ENCODE results near the gene ANLN. TPM values are rescaled to one million over a fixed set of nuclear protein-coding genes. Genes with fewer than 3 reads are reported as not detected.

Gene ANLN
- total RNA-seq, 4 donors from 2014 or later, result 0.26 to 43.8 (median 2.9) TPM

DNA sequence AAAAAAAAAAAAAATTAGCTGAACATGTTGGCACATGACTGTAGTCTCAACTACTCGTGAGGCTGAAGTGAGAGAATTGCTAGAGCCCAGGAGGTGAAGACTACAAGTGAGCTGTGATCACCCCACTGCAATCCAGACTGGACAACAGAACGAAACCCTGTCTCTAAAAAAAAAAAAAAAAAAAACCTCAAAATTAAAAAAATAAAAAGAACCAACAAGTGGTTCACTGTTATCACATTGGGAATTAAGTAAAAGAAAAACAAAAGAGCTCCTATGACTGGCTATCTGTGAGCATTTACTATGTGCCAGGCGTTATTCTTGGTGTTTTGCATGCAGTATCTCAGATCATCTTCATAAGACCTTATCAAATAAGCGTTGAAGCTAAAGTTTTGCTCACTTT is 66.0 kb downstream of the ANLN start:
- Histone ChIP-seq H3K27ac (no peak overlapping the region), H3K9me3 (no peaks in the 10 kb centered on the region), H3K4me3 (no peak overlapping the region), H3K27me3 (no peaks in the 10 kb centered on the region), H3K4me1 (no peaks in the 10 kb centered on the region), H3K36me3 (no peaks in the 10 kb centered on the region)
- no peak for DNase-seq
- intact Hi-C loops (cut with DNase I; ENCODE audit: low total_unique reads), result no loop called here
- no peak for TF ChIP-seq POLR2A (IDR thresholded peaks at IDR 0.05)
- TF ChIP-seq, protein P1, sequence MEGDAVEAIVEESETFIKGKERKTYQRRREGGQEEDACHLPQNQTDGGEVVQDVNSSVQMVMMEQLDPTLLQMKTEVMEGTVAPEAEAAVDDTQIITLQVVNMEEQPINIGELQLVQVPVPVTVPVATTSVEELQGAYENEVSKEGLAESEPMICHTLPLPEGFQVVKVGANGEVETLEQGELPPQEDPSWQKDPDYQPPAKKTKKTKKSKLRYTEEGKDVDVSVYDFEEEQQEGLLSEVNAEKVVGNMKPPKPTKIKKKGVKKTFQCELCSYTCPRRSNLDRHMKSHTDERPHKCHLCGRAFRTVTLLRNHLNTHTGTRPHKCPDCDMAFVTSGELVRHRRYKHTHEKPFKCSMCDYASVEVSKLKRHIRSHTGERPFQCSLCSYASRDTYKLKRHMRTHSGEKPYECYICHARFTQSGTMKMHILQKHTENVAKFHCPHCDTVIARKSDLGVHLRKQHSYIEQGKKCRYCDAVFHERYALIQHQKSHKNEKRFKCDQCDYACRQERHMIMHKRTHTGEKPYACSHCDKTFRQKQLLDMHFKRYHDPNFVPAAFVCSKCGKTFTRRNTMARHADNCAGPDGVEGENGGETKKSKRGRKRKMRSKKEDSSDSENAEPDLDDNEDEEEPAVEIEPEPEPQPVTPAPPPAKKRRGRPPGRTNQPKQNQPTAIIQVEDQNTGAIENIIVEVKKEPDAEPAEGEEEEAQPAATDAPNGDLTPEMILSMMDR (IDR thresholded peaks at IDR 0.05), result no peak

DNA sequence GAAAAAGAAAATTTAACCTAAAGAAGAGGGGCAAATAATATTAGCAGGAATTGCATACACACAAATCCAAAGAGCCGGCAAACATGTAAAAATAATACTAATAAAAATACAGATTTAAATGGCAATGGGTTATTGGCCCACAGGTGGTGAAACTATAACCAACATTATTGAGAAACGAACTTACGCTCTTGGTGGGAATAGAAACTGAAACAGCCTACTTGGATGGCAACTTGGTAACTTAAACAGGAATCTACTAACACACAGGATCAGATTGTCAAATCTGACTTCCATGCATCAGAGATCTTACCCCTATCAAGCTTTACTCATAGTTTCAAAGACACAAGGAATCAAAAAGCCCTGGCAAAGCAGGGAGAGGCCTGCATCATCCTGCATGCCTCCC is 66.5 kb downstream of the ANLN start:
- no peaks in the 10 kb centered on the region for H3K9me3 ChIP-seq
- TF ChIP-seq POLR2A (IDR thresholded peaks at IDR 0.05), result no peak
- TF ChIP-seq, protein P1 (IDR thresholded peaks at IDR 0.05), result no peak
- no peak overlapping the region for H3K4me3 ChIP-seq
- no peaks in the 10 kb centered on the region for H3K36me3 ChIP-seq
- DNase-seq, result no peak
- H3K4me1 ChIP-seq, result no peaks in the 10 kb centered on the region
- H3K27me3 ChIP-seq, result no peaks in the 10 kb centered on the region
- no peak overlapping the region for H3K27ac ChIP-seq
- intact Hi-C loops (cut with DNase I; ENCODE audit: low total_unique reads), result no loop called here

DNA sequence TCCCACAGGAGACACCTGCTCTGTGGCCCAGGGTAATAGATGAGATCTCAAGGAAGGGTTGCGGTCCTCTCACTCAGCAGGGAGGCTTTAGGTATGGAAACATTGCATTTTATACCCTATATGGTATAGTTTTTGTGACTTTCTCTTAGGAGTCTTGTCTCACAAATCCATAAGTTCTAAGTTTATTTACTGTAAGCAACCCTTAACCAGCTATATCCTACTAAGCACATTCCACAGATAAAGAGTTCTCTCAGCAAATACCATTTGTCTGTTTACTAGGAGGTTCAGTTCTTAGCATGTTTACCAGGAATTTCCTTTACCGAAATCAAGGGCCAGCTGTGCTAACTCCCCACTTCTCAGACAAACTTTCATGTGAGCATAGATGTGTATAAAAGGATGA is 66.9 kb downstream of the ANLN start:
- no peak for DNase-seq
- H3K9me3 ChIP-seq, result no peaks in the 10 kb centered on the region
- TF ChIP-seq POLR2A (IDR thresholded peaks at IDR 0.05), result no peak
- TF ChIP-seq, protein P1 (IDR thresholded peaks at IDR 0.05), result no peak
- H3K36me3 ChIP-seq, result no peaks in the 10 kb centered on the region
- no peaks in the 10 kb centered on the region for H3K4me1 ChIP-seq
- H3K4me3 ChIP-seq, result no peak overlapping the region
- no peaks in the 10 kb centered on the region for H3K27me3 ChIP-seq
- intact Hi-C loops (cut with DNase I; ENCODE audit: low total_unique reads), result no loop called here
- no peak overlapping the region for H3K27ac ChIP-seq

DNA sequence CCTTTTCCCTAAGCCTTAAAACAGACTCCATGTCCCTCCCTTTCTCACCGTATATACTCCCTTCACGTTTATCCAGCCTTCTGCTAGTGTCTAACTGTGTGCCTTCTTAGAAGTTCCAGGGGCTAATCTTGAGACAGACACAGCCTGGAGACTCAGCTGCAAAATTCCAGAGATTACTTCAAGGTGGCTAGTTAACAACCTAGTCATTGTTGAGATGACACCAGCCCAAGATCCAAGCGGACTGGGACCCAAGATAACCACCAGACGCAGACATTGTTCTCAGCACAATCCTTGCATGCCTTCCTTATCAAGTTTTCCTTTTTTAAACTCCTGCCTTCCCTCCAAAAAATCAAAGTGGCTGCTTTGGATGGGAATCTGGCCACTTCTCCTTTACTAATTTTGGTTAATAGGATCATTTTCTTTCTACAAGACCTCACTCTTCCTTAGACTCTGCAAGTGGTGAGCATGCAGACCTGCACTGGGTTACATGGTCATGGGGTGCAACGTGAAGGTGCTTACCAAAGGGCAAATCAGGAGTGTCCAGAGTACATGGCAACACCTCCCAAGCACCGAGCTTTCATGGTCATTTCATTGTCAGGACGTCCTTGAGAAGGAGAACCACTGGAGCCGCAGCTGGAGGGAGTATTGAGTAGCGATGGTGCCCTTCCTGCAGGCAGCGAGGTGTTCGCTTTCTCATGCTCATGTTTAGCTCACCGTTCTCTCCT is 69.7 kb downstream of the ANLN start:
- TF ChIP-seq, protein P1 (IDR thresholded peaks at IDR 0.05), result no peak
- no peak for TF ChIP-seq POLR2A (IDR thresholded peaks at IDR 0.05)
- Histone ChIP-seq H3K9me3 (no peaks in the 10 kb centered on the region), H3K36me3 (no peaks in the 10 kb centered on the region), H3K4me3 (no peak overlapping the region), H3K4me1 (no peaks in the 10 kb centered on the region), H3K27me3 (no peaks in the 10 kb centered on the region), H3K27ac (no peak overlapping the region)
- no peak for DNase-seq
- intact Hi-C loops (cut with DNase I; ENCODE audit: low total_unique reads), result no loop called here

DNA sequence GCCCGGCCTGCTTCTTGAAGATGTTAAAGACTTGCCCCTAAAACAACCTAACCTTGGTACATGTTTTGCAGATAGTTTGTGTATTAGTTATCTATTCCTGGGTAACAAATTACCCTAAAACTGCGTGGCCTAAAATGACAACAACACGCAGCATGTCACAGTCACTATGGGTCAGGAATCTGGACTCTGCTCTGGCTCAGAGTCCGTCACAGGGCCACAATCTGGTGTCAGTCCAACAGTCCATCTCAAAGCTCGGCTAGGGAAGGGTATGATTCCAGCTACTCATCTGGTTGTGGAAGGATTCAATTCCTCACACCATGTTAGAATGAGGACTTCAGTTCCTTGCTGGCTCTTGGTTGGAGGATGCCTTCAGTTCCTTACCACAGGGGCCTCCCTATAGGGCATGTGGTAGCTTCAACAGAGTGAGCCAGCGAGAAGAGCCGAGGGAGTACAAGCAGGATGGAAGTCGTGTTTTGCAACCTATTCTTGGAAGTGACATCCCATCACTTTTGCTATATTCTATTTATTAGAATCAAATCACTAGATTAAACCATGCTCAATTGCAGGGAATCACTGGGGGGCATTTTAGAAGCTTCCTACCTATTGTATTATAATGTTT is 71.3 kb downstream of the ANLN start:
- no peak for DNase-seq
- H3K36me3 ChIP-seq, result no peaks in the 10 kb centered on the region
- intact Hi-C loops (cut with DNase I; ENCODE audit: low total_unique reads), result no loop called here

More for the DNA sequence above, 71.3 kb downstream of the ANLN start:
- TF ChIP-seq, protein P1 (IDR thresholded peaks at IDR 0.05), result no peak
- no peak for TF ChIP-seq POLR2A (IDR thresholded peaks at IDR 0.05)
- Histone ChIP-seq H3K9me3 (no peaks in the 10 kb centered on the region), H3K27ac (no peak overlapping the region), H3K4me3 (no peak overlapping the region), H3K4me1 (no peaks in the 10 kb centered on the region), H3K27me3 (no peaks in the 10 kb centered on the region)
